Urothelium cell line (cell line): ENCODE data around the gene GPR3.
"Not testable (repeated sequence)": the region's sequence is repeated elsewhere in the genome, so short reads cannot be mapped to it uniquely, and the experiment has no call there.

ENCODE experiments used
- DNase-seq: peaks from one replicate; pipeline ENCODE4 v3.0.0; 2011; ENCODE audit warnings: low spot score, mixed read lengths
- FAIRE-seq: peaks from 2 replicates; lab custom pipeline; 2011; peaks lifted over from hg19 to GRCh38; lab: Jason Lieb, UNC

The GPR3 gene

DNA sequence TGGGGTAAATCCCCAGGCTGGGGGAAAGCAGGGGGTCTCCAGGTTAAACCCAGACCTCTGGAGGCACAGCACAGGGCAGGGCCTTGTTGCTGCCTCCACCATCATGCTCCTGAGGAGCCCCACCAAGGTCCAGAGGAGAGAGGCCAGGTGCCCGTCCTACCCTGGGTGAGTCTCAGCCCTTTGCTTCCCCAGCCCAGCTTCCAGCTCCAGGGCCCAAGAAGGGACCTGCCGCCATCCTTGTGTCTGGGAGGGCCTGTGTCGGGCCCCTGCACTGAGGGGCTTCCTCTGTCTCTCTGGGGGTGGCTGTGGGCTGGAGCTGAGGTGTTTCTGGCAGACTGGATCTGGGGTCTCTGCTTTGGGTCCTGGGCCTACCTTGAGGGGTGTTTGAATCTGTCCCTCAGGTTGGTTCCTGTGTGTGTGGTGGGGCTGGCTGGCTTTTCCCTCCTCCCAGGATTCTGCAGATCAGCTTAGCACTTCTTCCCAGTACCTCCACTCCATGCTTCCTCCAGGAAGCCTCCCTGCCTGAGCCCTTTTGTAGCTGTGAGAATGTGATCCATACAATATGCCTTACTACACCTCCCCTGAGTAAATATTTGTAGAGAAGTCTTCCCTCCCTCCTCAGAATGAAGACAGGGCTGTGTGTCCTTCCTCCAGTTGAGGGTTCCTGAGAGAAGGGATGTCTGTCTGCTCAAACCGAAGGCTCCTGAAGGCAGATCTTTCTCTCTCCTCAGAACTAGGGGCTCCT is 6.2 kb downstream of the GPR3 start:
- DNase-seq (no peak), FAIRE-seq (no peak)

DNA sequence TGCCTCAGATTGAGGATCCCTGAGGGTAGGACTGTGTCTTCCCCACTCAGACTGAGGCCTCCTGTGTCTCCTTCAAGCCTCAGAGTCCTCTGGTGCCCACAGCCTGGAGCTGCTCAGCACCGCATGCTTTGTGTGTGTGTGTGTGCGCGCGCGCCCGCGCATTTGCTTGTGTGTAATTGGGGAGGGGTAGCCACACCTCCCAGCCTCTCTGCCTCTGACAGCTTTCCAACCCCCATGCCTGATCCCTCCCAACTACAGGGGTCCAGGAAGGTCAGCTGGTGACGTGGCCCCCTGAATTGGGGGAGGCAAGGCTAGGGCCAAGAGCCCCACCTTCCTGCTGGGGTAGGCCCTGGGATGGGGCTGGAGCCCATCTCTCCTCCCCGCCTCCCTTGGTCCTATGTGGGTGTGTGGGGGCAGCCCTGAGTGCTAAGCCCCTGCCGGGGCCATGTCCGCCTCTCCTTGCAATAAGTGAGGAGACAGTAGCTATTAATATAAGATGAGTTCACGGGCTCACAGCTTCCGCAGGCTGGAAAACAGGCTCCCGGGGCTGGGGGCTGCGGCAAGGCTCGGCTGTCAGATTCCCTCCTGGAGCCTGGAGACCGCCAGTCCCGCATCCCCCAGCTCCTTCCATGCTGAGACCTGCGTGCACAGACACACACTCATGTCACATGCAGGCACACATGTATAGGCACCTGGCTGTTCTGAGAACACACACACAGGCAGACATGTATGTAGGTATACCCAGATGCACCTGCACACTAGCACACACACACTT is 7.0 kb downstream of the GPR3 start:
- DNase-seq, result no peak

DNA sequence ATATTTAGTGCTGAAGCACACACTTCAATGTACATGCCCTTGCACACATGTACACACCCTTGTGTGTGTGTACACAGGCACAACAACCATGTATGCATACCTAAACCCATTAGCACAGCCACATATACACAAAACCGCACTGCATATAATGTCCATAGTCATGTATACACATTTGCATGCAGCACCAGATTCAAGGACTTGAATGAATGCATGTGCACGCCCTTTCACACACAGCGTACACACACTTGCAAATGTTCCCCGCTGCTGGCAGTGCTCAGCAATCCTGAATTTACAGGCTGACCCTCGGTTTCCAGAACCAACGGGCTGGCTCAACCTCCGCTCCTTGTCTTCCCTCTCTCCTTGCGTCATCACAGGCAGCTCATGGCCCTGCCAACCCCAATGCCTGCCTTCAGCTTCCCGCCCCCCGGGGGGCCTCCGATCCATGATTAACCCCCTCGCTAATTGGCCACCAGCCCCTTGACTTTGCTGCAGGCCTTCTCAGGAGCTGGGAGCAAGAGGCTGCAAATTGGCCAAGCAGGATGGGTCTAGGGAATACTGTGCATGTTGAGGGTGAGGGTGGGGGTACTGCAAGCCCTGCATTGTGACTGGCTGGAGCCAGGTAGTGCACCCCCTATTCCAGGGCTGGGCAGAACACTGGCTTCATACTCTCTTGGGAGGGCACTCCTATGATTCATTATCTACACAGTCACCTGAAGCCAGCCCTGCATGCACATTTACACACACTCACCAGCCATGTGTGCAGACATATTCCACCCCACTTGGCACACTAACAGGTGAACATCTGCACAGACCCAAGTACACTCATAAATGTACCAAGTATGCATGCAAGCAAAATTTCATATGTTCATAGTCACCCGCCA is 7.9 kb downstream of the GPR3 start:
- FAIRE-seq, result no peak
- DNase-seq, result no peak

More for the DNA sequence above, 7.0 kb downstream of the GPR3 start:
- FAIRE-seq, result no peak

DNA sequence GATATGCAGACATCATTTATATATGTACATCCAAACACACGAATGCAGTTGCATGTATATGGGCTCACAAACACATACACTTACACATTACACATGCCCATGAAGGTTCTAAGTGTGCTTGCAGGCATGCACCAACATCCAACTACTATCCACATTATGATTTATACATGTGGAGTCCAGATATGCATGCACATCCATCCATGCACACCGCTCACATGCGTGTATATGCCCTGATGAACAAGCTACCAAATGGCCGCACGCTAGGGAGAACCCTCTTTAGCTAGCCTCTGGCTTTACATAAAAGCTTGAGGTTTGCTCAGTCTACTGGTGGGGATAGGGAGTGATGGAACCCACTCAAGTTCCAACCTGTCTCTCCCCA is 8.5 kb downstream of the GPR3 start:
- no peak for FAIRE-seq
- DNase-seq, result no peak

DNA sequence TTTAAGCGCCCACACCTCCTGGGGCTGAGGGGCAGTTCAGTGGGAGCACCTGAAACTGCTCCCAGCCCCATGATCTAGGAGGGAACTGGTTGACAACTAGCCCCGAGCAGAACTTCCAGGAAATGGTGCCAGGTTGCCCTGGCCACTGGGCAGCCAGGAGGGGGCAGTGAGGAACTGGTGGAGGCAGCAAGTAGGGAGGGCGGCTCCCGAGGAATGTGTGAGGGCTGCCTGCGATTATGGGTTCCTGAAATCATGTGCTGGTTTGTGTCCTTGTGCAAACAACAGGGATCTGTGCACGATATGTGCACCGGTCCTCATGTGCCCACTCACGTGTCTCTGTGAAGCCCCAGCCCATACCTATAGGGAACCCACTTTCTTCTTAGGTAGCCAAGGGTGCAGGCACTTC is 9.9 kb downstream of the GPR3 start:
- FAIRE-seq, result no peak
- peak; percentile 36 for DNase-seq

DNA sequence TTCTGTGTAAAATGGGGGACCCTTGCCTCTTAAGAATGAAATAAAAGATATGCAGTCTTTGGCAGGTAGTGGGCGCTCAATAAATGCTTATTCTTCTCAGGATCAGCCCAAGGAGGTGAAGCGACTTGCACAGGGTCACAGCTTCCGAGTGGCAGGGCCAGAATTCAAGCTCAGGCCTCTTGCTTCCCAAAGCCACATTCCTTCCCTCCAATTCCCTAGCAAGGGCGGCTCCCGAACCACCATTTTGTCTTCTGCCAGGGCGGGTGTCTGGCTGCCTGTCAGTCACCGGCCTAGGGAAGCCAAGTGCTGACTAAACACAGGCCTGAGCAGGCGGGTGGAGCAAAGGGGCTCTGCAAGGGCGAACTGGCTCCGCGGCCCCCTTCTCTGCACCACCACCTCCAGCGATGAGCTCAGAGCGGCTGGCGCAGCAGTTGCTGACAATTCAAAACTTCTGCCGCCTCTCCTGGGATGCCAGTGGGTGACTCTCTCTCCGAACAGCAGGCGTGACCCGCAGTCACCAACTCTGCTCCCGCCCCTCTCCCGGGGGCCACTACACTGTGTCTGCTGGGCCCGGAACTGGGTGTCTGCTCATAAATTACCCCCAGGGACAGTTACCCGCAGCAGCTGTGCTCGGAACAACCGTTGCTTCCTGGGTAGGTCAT is 10.8 kb downstream of the GPR3 start:
- DNase-seq (no peak), FAIRE-seq (no peak)

DNA sequence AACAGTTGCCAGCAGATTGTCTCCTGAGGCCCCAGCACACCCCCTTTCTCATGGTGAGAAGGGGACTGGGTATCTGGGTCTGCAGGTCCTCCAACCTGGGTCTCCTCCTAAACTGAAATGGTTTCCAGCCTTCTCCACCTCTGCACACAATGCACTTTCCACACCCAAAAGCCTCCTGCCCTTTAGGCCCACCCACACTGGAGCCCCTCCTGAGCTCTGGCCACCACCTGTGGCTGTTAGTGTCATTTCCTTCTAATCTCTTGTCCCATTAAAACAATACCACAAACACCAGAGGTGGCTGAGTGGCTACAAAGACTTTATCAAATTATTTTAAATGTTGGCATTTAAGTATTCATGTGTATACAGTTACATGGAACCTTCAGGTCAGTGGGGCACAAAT is 11.5 kb downstream of the GPR3 start:
- no peak for FAIRE-seq
- DNase-seq, result no peak

DNA sequence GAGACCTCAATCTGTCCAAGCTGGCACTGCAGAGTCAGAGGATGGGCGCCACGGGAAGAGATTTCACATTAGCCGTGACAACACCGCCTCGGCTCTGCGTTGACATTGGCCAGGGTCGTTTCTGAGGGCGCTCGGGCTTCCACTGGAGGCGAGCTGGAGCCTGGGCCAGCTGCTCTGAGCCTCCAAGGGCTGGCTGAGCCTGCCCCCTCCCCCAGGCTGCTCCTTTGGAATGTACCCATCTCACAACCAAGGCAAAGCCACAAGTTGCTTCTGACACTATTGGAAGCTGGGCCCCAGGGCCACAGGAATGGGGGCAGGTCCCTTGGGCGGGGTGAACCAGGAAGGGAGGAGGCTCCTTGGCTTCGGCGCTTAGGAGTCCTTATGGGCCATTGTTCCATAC is 12.7 kb downstream of the GPR3 start:
- DNase-seq, result peak; percentile 40
- FAIRE-seq, result no peak

DNA sequence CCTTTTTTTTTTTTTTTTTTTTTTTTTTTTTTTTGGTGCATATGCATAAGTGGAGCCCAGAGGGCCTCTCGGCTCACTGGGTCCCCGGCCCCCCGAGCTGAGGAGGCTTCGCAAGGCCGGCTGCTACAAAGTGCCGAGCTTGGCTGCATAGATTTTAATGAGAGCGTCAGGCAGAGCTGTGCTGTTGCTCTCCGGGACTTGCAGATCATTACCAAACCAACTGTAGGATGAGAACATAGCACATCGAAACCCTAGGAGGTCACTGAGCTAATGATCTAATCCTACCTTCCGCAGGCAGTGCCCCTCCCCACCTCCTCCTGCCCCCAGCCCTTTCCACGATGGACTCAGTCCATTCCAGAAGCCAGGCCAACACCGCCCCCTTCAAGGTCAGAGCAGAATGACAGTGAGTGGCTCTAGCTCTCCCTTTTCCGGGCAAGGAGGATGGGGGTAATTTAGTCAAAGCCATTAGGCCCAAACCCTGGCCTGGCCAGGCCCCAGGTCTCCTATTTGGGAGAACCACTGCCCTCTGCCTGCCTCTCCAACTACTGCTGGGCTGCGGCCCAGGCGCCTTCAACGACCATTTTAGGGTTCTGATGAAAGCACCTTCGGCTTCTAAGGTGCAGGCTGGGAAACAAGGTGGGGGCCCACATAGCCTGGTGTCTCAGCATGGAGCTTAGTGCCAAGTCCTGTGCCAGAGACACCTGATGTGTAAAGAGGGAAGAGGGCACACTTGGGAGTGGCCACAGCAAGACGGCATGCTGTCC is 13.4 kb downstream of the GPR3 start:
- not testable (repeated sequence) for DNase-seq, FAIRE-seq

DNA sequence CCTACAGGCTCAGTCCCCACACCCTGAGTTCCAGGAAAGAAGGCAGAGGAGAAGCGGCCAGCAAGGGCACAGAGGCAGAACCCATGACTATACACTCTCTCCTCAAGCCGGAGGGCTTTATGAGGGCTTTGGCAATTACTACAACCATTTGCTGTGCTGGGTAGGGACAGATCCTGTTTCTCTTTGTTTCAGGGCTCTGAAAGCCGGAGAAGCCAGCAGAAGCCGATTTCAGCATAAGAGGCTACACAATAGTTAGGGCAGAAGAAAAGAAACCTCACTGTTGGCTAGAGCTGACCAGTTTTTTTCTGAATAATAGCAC is 13.9 kb downstream of the GPR3 start:
- no peak for FAIRE-seq
- DNase-seq, result no peak

DNA sequence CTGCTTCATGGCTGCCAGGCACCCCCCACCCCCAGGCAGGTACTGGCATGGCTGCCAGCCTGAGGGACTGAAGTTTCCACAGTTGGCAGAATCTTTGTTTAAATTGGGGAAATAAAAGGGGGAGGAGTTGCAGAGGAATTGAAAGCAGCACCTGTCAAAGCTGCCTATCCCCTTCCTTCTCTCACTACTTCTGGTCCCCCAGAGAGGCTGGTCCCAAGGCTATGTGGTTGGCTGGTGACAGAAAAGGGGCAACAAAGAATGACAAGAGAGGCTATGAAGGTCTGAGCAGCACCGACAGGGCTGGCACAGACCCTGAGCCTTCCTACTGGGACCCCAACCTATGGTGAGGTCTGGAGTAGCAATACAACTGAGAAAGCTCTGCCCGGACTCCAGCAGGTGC is 14.4 kb downstream of the GPR3 start:
- FAIRE-seq, DNase-seq: not testable (repeated sequence)

DNA sequence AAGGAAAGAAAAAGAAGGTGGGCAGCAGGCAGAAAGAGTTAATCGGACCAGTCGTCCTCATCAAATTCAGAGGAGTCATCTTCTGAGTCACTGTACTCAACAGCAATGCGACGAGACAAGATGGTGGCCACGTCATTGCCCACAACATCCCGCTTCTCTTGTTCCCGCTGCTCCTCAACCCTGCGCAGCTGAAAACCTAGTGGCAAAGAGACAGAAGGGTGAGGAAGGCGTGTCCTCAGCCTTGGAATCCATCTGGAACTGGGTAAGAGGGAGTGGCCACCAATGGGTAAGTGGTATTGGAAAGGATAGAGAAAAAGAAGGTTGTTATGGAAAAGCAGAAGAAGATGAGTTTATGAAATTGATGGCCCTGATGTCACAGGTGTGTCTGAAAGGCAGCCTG is 15.7 kb downstream of the GPR3 start:
- no peak for DNase-seq
- FAIRE-seq, result no peak

DNA sequence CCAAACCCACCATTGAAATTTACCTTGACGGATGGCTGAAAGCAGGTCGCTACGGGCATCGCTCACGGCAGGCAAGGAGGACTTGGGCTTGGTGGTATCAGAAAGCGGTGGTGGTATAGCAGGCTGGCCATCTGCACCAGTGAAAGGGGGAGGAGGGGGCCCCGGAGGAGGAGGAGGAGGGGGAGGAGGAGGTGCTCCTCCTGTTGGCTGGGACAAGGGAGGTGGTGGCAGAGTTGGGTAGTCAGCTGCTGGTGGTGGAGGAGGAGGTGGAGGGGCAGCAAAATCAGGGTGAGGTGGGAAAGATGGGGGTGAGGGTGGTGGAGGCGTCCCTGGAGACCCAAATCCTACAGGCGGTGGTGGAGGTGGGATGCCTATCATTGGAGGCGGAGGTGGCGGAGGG is 17.2 kb downstream of the GPR3 start:
- no peak for FAIRE-seq
- DNase-seq, result no peak

DNA sequence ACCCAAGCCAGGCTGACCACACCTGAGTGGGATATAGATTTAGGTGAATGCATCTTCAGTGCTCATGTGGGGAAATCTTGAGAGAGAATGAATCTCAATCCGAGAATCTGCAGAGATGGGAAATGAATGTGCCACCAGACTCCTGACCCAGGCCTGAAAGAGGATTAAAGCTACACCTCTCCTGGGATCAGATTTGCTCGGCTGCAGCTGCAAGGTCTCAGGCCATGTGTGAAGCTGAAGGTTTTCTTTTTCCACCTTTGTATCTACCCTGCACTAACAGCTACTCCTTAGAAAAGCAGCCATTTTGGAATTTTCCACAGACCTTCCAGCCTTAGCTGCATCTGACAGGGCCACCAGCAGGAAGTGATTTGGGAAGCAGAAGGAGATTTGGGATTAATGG is 18.3 kb downstream of the GPR3 start:
- DNase-seq, result no peak
- FAIRE-seq, result no peak

DNA sequence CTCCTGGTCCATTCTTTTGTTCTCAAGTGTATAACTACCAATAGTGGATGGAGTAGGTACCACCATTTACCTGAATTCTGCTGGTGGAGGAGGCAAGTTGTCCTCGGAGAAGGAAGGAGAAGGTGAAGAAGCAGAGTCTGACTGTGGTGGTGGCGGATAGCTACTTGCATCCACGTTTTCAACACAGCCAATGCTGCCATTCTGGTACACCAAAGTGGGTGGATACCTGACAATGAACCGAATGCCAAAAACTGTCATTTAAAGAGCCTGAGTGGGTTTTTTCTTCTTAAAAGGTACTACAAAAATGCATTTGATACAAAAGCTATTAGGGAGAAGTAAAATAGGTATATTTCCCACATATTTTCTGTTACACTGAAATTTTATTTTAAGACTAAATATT is 20.1 kb downstream of the GPR3 start:
- FAIRE-seq, result no peak
- no peak for DNase-seq

DNA sequence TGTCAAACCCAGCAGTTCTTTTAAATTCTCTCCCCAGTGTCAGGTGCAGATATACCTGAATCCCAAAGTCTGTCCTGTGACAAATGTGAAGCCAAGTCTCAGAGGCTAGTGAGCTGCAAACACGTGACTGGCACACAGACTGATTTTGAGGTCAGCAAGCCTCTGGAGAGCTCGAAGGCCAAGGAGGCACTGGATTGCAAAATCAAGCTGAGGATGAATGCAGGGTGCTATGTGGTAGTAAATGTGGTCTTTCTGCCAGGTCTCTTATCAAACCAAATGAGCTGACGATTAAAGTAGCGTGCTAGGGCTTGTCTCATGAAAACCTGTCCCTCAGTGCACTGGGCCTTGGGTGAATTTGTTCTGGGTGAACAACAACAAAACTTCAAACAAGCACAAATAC is 20.6 kb downstream of the GPR3 start:
- FAIRE-seq (no peak), DNase-seq (no peak)

DNA sequence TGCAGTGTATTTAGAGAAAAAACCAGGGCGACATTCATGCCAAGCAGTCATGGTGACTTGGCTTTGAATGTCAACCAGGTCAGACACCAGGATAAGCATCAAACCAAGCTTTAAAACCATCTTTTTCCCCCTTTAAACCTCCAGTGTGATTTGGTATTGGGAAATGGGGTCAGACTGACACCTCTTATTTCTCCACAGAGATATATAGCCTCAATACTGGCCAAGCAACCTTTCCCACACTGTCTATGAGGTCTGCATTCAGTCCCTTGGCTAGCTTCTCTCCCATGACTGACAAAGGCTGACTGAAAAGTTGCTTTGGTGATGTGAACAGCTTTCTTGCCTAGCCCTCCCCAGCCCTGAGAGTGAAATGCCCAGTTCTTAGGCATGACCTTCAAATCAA is 21.7 kb downstream of the GPR3 start:
- FAIRE-seq (no peak), DNase-seq (no peak)

DNA sequence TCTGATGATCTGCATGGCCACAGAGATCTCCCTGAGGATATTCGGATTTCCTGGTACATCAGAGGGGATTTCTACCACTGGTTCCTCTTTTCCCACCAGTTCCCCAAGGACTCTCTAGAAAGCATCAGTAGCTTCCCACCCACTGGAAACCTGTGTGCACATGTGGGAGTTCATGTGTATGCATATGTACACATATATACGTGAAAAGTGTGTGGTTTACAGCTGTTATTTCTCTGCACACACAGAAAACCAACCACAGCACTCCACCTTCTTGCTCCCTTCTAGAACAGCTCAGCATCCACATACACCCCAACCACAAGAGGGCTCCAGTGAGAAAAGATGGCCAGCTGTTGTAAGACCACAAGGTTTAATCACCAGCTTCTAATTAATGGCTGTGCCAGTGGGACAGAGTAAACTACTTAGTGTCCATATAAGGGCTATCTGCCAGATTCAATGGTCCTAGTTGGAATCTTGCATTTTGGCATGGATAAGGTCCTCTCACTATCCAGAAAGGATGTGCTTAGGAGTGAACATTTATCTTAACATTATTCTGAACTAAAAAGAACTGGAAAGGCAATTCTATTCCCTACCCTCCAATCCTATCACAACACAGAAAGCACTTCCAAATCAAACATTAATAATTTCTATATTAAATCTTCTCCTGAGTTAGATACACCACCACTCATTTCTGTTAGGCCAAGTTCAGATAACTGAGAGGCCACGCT is 24.1 kb downstream of the GPR3 start:
- FAIRE-seq, result no peak
- DNase-seq, result peak; percentile 40

DNA sequence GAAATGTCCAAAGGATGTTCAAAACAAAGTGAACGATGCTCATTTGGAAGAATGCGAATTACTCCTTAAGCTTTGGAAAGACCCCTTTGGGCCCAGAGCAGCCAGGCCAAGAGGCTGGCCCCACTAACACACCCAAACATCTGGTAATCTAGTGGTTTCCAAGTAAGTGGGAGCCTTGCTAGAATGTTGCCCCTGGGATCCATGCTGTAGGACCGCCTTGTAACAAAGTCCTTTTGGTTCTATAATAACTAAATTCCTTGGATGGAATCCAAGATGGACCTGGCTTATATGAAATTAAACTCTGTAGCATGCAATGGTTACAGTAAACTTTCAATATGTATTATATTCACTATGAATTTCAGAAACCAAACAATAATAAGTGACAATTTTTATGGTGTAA is 25.3 kb downstream of the GPR3 start:
- FAIRE-seq, result no peak
- no peak for DNase-seq
